BLaER1 treated with 17β-estradiol and CSF1 and Interleukin-3, amounts not matched to agents 10 nM and 100 nM (cell line): ENCODE measurements around the gene IL3.
A peak's percentile ranks its signal among the peaks of the same experiment; 100 is the strongest.

Experiments
- H3K27ac ChIP-seq, 11 experiments: shearing (Covaris generic); formaldehyde crosslinking; 2 replicates each; pipeline ENCODE4 v1.8.1; 2022
- H3K27me3 ChIP-seq, 11 experiments: shearing (Covaris generic); formaldehyde crosslinking; 2 replicates each; pipeline ENCODE4 v1.8.1; 2022
- H3K36me3 ChIP-seq, 11 experiments: shearing (Covaris generic); formaldehyde crosslinking; 2 replicates each; pipeline ENCODE4 v1.8.1; 2022
- H3K4me1 ChIP-seq, 10 experiments: shearing (Covaris generic); formaldehyde crosslinking; 2 replicates each; pipeline ENCODE4 v1.8.1; 2022
- H3K4me2 ChIP-seq, 11 experiments: shearing (Covaris generic); formaldehyde crosslinking; 2 replicates each; pipeline ENCODE4 v1.8.1; 2022
- H3K4me3 ChIP-seq, 10 experiments: shearing (Covaris generic); formaldehyde crosslinking; 2 replicates each; pipeline ENCODE4 v1.8.1; 2022
- H3K9ac ChIP-seq, 11 experiments: shearing (Covaris generic); formaldehyde crosslinking; 2 replicates each; pipeline ENCODE4 v1.8.1; 2022
- H3K9me3 ChIP-seq, 11 experiments: shearing (Covaris generic); formaldehyde crosslinking; replicated peaks in 1 of 11; 2 replicates each; pipeline ENCODE4 v1.8.1; 2022
- H4K20me1 ChIP-seq, 11 experiments: shearing (Covaris generic); formaldehyde crosslinking; 2 replicates each; pipeline ENCODE4 v1.8.1; 2022
- Cebpa-rat ChIP-seq, 11 experiments: shearing (Covaris generic); IDR thresholded peaks; 2 replicates each; pipeline ENCODE4 v1.8.1; 2022

Gene IL3

DNA sequence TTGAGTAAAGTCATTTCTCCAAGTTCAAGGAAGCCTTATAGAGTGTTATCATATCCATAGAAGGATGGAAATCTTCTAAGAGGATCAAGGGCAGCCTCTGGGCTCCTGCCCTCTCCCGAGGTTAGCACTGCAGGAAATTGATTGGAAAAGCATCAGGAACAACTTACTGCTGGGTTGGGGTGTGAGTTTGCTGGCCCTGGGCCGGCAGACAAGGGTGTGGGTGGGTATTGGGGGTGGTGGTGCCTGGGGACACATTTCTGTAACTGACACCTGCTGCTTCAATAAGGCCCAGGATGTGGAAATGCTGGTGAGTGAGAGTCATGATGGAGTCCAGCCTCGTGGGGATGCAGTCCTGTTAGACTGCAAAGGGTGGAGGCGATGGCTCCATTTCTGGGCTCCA, 18.6 kb downstream of the IL3 start:
- TF ChIP-seq Cebpa-rat (IDR thresholded peaks at IDR 0.05): no peak
- Histone ChIP-seq H3K9me3 (no peaks in the 10 kb centered on the region), H4K20me1 (peaks cover 0 to 39% (median 0%) of the 10 kb centered on the region in 11 experiments; a peak in 3 of 22 replicates)

DNA sequence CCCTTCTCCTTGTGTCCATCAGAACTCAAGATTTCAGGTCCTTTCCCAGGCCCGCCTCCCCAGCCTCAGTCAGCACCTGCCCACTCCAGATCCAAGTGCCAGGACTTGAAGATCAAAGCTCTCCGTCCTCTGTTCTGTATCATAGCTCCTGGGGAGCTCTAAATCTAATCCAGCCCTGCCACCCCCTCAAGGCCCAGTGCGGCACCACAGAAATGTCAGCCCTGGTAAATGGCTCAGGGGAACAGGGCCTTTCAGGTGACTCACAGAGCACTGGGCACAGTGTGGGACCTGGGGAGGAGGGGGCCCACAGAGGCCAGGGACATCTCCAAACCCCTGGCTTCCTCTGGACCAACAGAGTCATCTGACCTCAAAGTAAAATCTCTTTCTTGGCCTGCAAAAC, 19.2 kb downstream of the IL3 start:
- Histone ChIP-seq H3K4me3 (no peak overlapping the region), H3K9me3 (no peaks in the 10 kb centered on the region), H3K4me2 (no peak overlapping the region), H3K9ac (no peak overlapping the region), H3K36me3 (no peaks in the 10 kb centered on the region), H3K27me3 (peaks cover 0 to 70% (median 0%) of the 10 kb centered on the region in 11 experiments; a peak in 5 of 22 replicates), H3K4me1 (peaks cover 0 to 11% (median 9%) of the 10 kb centered on the region in 10 experiments; a peak in 12 of 20 replicates), H3K27ac (no peak overlapping the region), H4K20me1 (peaks cover 0 to 34% (median 0%) of the 10 kb centered on the region in 11 experiments; a peak in 2 of 22 replicates)
- no peak for TF ChIP-seq Cebpa-rat (IDR thresholded peaks at IDR 0.05)

More for the DNA sequence above, 18.6 kb downstream of the IL3 start:
- no peak overlapping the region for H3K9ac ChIP-seq
- H3K4me3 ChIP-seq: no peak overlapping the region
- no peak overlapping the region for H3K4me2 ChIP-seq
- no peak overlapping the region for H3K27ac ChIP-seq
- peaks cover 0 to 75% (median 0%) of the 10 kb centered on the region in 11 experiments; a peak in 5 of 22 replicates for H3K27me3 ChIP-seq
- H3K36me3 ChIP-seq: no peaks in the 10 kb centered on the region
- peaks cover 0 to 13% (median 10%) of the 10 kb centered on the region in 10 experiments; a peak in 14 of 20 replicates for H3K4me1 ChIP-seq

DNA sequence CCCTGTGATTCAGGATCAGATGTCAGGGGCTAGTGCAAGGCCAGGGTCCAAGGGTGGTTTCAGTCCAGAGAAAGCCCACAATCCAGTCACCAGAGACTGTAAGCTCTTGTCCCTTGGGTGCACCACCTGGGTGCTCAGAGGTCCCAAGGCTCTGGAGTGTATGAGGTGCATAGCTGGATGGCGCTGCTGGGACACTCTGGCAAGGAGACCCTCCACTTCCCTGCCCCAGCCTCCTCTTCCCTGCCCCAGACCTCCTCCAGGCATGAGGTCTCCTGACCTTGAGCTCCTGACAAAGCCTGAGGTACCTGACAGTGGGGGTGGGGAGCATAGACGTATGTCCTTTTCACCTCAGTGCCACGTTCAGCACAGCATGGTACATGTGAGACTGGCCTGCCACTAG, 20.1 kb downstream of the IL3 start:
- Histone ChIP-seq H3K27me3 (peaks cover 0 to 71% (median 0%) of the 10 kb centered on the region in 11 experiments; a peak in 5 of 22 replicates), H3K9ac (no peak overlapping the region), H4K20me1 (peaks cover 0 to 24% (median 0%) of the 10 kb centered on the region in 11 experiments; a peak in 1 of 22 replicates), H3K27ac (no peak overlapping the region), H3K4me3 (no peak overlapping the region), H3K4me2 (no peak overlapping the region), H3K36me3 (no peaks in the 10 kb centered on the region), H3K4me1 (peaks cover 0 to 2% (median under 1%) of the 10 kb centered on the region in 10 experiments; a peak in 4 of 20 replicates), H3K9me3 (no peaks in the 10 kb centered on the region)
- TF ChIP-seq Cebpa-rat (IDR thresholded peaks at IDR 0.05): no peak

DNA sequence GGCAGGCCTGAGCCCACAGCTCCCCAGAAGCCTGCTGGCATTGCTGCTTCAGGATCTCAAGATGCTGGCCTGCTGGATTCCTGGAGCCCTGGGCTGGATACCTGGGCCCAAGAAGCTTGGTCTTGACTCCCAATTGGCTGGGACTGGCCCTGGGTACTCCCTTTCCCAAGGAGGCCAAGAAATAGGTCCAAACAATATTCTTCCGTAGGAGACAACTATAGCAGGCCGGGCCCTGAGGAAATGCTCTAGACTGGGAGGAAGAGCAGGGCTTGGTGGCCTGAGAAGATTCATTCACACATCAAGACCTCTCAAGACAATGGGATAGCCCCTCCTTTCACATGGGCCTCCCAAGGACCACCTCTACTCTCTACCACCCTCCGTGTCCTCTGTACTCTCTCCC, 21.0 kb downstream of the IL3 start:
- H3K36me3 ChIP-seq: no peaks in the 10 kb centered on the region
- peaks cover 0 to 26% (median 0%) of the 10 kb centered on the region in 11 experiments; a peak in 1 of 22 replicates for H4K20me1 ChIP-seq
- H3K4me3 ChIP-seq: no peak overlapping the region
- peaks cover 3 to 8% (median 6%) of the 10 kb centered on the region in 10 experiments; a peak in 17 of 20 replicates for H3K4me1 ChIP-seq
- H3K27ac ChIP-seq: no peak overlapping the region
- H3K9me3 ChIP-seq: no peaks in the 10 kb centered on the region
- peaks cover 0 to 73% (median 0%) of the 10 kb centered on the region in 11 experiments; a peak in 4 of 22 replicates for H3K27me3 ChIP-seq
- H3K4me2 ChIP-seq: no peak overlapping the region
- no peak overlapping the region for H3K9ac ChIP-seq
- TF ChIP-seq Cebpa-rat (IDR thresholded peaks at IDR 0.05): no peak

DNA sequence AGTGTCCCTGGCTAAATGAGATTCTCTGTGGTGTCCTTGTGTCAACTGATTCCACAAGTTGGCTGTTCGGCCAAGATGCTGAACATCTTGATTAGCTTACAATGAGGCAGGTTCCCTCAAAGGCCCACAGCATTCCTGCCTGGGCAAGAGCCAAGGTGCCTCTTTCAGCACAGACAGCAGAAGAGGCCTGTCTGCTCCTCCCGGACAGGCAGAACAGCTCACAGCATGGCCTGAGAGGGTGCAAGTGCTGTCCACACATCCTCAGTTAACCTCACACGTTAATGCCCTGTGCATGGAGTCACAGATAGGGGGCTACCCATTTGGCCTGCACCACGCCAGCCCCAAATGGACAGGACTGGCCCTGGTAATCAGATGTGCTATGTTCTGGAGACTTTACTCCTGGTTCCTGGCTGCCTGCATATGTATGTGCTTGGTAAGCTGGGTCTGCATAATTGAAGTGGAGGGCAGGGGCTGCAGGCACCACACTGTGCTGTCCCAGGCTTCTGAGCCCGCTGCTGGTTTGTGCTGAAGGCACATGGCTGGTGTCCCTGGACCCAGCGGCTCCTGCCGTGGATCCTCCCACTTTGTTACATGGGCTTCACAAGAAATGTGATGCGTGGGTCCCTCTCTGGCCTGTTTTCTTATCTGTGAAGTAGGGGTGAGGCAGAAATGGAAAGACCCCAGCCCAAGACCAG, 22.0 kb downstream of the IL3 start:
- H3K9me3 ChIP-seq: no peaks in the 10 kb centered on the region
- H3K27ac ChIP-seq: no peak overlapping the region
- H3K4me3 ChIP-seq: no peak overlapping the region
- no peak for TF ChIP-seq Cebpa-rat (IDR thresholded peaks at IDR 0.05)
- H3K27me3 ChIP-seq: peaks cover 0 to 74% (median 0%) of the 10 kb centered on the region in 11 experiments; a peak in 4 of 22 replicates
- H3K36me3 ChIP-seq: no peaks in the 10 kb centered on the region
- H3K4me2 ChIP-seq: no peak overlapping the region
- no peak overlapping the region for H3K9ac ChIP-seq
- peaks cover 8 to 15% (median 11%) of the 10 kb centered on the region in 10 experiments; a peak in 17 of 20 replicates for H3K4me1 ChIP-seq
- peaks cover 0 to 20% (median 0%) of the 10 kb centered on the region in 11 experiments; a peak in 1 of 22 replicates for H4K20me1 ChIP-seq

GRCh38 chr5:132083071-132083678, 22.7 kb downstream of the IL3 start:
- no peak for TF ChIP-seq Cebpa-rat (IDR thresholded peaks at IDR 0.05)
- peaks cover 8 to 22% (median 11%) of the 10 kb centered on the region in 10 experiments; a peak in 17 of 20 replicates for H3K4me1 ChIP-seq
- H3K36me3 ChIP-seq: no peaks in the 10 kb centered on the region
- no peak overlapping the region for H3K27ac ChIP-seq
- no peaks in the 10 kb centered on the region for H3K9me3 ChIP-seq
- no peak overlapping the region for H3K4me2 ChIP-seq
- H3K9ac ChIP-seq: no peak overlapping the region
- peaks cover 0 to 74% (median 0%) of the 10 kb centered on the region in 11 experiments; a peak in 4 of 22 replicates for H3K27me3 ChIP-seq
- no peak overlapping the region for H3K4me3 ChIP-seq
- peaks cover 0 to 19% (median 0%) of the 10 kb centered on the region in 11 experiments; a peak in 1 of 22 replicates for H4K20me1 ChIP-seq

DNA sequence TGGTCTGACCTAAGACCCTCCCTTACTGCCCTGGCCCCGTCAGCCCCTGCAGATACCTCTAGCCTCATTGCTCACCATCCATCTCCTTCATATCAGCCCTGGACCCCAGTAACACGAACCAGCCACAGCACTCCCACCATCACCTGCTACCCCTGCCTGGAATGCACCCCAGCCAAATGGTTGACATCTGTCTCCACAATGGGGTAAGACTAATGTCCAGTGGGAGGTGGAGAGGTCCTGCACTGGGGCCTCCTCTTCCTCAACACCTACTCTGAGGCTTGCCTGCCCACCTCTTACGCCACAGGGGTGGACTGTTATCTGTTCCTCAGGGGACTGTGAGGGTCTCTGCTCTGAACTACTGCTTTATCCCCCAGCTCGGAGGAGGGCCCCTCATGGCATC, 25.2 kb downstream of the IL3 start:
- no peaks in the 10 kb centered on the region for H3K36me3 ChIP-seq
- no peak overlapping the region for H3K9ac ChIP-seq
- H4K20me1 ChIP-seq: peaks cover 0 to 10% (median 0%) of the 10 kb centered on the region in 11 experiments; a peak in 1 of 22 replicates
- peaks cover 0 to 71% (median 0%) of the 10 kb centered on the region in 11 experiments; a peak in 5 of 22 replicates for H3K27me3 ChIP-seq
- H3K27ac ChIP-seq: no peak overlapping the region
- TF ChIP-seq Cebpa-rat (IDR thresholded peaks at IDR 0.05): no peak
- H3K4me3 ChIP-seq: no peak overlapping the region
- no peaks in the 10 kb centered on the region for H3K9me3 ChIP-seq
- H3K4me2 ChIP-seq: peak overlapping the region in 4 of 11 experiments; percentile 17 to 51 (median 40); a peak in 4 of 22 replicates
- H3K4me1 ChIP-seq: peaks cover 8 to 23% (median 11%) of the 10 kb centered on the region in 10 experiments; a peak in 17 of 20 replicates

GRCh38 chr5:132086277-132086794, 25.9 kb downstream of the IL3 start:
- no peak for TF ChIP-seq Cebpa-rat (IDR thresholded peaks at IDR 0.05)
- no peak overlapping the region for H3K27ac ChIP-seq
- no peaks in the 10 kb centered on the region for H3K9me3 ChIP-seq
- H3K4me3 ChIP-seq: no peak overlapping the region
- no peak overlapping the region for H3K9ac ChIP-seq
- H3K36me3 ChIP-seq: no peaks in the 10 kb centered on the region
- peaks cover 0 to 7% (median 0%) of the 10 kb centered on the region in 11 experiments; a peak in 1 of 22 replicates for H4K20me1 ChIP-seq
- peak overlapping the region; percentile 2 to 62 (median 45); a peak in 19 of 22 replicates for H3K4me2 ChIP-seq
- H3K4me1 ChIP-seq: peaks cover 8 to 23% (median 11%) of the 10 kb centered on the region in 10 experiments; a peak in 17 of 20 replicates
- peaks cover 0 to 75% (median 0%) of the 10 kb centered on the region in 11 experiments; a peak in 5 of 22 replicates for H3K27me3 ChIP-seq
